Activated CD4-positive, alpha-beta T cell treated with anti-CD3 and anti-CD28 coated beads, Interleukin-2, Interleukin-4, amounts not matched to agents 100 ng/mL and 50 ng/mL, durations not matched to agents 16 hours and 8 hours (primary cell): ENCODE data around the gene ZNF710.
A peak's percentile ranks its signal among the peaks of the same experiment; 100 is the strongest.

Source experiments
- DNase-seq: peaks from one replicate; pipeline ENCODE4 v3.0.0-alpha.2; 2020; ENCODE audit warnings: low spot score

Gene ZNF710

GRCh38 chr15:90080818-90081393 is 79.8 kb downstream of the ZNF710 start:
- no peak for DNase-seq

GRCh38 chr15:90082140-90082715 is 81.1 kb downstream of the ZNF710 start:
- DNase-seq = no peak

DNA sequence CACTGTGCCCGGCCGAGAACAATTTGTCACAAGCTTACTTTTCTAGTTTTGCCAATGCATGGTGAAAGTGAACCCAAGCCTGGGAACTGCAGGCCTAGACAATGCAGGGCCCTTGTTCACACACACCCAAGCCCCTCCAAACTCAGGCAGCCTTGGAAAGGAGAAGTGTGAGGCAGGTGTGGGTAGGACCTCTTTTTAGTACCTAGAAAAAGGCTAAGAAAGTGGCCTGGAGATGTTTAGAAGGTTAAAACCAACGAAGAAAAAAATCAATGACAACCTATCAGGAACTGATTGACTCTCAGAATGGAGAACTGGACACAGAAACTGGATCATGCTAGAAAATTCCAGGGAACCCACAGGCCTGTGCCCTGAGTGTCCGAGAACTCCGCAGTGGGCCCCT is 82.3 kb downstream of the ZNF710 start:
- DNase-seq = no peak

DNA sequence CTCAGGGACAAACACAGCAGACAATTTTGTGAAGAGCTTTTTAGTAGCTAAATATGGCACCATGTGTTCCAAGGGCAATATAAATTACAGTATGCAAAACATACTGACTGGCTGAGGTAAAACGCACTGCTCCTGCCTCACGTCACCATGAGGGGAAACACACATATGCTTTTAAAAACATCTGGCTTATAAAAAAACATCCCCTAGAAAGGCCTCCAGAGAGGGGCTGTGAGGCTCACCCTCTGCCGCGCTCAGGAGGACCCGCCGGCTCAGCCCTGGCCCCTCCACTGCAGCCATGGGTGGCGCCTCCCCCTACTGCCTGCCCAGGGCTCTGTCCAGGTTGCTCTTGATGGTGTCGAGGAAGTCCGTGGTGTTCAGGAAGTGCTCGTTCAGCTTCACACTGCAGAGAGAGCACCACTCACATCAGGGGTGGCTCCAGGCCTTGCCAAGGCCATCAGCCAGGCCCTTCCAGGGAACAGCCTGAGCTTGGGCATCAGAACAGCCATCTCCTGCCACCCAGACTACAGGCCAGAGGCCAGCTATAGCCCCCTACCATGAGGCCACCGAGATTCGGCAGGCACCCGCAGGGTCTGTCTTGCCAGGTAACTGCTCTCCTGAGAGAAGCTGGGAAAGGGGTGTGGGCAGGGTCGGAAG is 83.0 kb downstream of the ZNF710 start:
- no peak for DNase-seq

- no peak for DNase-seq
These were observed 83.8 kb downstream of the ZNF710 start for GRCh38 chr15:90084876-90085423.

DNA sequence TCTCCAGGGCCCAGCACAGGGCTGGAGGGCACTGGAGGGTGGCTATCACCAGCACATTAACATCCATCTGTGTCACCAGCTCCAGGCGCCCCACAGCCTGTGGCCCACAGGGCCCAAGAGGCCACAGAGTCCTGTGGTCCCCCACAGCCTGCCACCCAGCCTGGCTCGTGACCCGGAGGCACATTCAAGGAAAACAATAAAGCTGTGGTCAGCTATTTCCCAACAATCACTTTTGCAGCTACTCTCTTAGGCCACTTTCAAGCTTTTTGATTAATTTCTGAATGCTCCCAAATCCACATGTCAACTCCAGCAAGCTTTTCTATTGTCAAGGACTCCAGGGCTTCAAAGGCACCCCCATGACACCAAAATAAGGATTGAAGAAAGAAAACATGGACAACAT is 84.4 kb downstream of the ZNF710 start:
- DNase-seq = no peak

- DNase-seq = peak; percentile 59
These were observed 85.7 kb downstream of the ZNF710 start for GRCh38 chr15:90086868-90087268.

DNA sequence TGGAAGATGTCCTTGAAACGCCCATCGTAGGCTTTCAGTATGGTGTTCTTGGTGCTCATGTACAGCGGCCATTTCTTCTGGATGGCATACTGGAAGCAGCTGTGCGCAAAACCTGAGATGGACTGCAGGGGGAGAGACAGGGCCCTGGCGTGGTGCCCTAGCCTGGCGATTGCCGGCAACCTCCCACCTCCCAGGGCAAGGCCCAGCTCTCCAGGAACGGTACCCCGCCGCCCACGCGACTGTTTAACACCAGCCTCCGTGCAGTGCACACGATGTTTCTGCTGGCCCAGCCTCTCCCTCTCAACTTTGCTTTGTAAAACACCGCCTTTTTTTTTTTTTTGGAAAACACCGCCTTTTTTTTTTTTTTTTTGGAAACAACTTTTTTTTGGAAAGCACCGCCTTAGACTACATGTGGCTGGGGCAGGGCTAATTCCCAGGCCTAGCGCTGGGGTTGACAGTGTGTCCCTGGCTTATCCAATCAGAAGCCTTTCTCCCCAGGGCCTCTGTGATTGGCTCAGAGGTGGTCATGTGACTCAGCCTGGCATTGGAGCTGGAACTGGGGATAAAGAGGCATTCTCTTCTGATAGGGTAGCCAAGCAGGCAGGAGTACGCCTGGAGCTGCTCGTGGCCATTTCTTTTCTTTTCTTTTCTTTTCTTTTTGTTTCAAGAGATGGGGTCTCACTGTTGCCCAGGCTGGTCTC is 86.5 kb downstream of the ZNF710 start:
- peak; percentile 33 for DNase-seq

- DNase-seq = no peak
These were observed 89.2 kb downstream of the ZNF710 start for GRCh38 chr15:90090226-90090848.

DNA sequence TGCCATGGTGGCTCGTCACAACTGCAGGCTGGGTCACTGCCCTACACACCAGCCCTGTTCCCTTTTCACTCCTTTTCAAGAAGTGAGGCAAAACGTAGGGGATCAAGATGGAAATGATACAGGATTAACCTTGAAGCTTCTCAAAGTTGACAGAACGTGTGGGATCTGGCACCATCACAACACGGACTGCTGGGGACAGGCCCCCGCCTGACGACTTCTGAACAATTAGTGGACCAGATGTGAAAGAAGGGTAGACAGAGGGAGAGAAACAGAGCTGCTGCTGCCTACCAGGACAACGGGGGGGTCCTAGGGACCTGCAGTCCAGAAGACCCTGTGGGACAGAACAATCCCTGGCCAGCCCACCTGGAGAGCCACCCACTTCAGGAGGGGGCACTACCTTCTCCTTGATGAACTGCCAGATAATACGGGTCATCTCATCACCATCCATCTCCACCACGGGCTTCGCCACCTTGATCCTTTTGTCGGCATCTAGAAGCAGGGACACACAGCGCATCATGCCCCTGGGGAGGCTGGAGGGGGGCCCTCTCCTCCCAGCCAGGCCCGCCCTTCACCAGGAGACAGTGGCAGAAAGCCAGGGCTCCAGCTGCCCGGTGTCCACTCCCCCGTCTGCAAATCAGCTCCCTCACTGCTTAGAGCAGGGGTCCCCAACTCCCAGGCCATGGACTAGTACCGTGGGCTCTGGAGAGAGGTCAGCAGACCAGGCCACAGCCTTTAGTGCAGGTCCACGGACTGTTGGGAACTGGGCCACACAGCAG is 90.2 kb downstream of the ZNF710 start:
- DNase-seq = no peak

- peak; percentile 63 for DNase-seq
These were observed 94.4 kb downstream of the ZNF710 start for GRCh38 chr15:90095521-90095959.

DNA sequence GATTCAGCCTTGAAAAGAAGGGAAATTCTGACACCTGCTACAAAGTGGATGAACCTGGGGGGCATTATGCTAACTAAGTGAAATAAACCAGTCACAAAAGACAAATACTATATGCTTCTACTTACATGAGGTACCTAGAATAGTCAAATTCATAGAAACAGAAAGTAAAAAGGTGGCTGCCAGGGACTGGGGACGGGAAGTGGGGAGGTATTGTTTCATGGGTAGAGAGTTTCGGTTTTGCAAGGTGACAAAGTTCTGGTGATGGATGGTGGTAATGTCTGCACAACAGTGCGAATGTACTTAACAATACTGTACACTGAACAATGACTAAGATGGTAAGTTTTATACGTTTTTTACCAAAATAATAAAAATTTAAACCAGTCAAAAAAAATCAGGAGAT is 96.4 kb downstream of the ZNF710 start:
- peak; percentile 91 for DNase-seq

- DNase-seq = peak; percentile 46
These were observed 98.1 kb downstream of the ZNF710 start for GRCh38 chr15:90099072-90099867.

DNA sequence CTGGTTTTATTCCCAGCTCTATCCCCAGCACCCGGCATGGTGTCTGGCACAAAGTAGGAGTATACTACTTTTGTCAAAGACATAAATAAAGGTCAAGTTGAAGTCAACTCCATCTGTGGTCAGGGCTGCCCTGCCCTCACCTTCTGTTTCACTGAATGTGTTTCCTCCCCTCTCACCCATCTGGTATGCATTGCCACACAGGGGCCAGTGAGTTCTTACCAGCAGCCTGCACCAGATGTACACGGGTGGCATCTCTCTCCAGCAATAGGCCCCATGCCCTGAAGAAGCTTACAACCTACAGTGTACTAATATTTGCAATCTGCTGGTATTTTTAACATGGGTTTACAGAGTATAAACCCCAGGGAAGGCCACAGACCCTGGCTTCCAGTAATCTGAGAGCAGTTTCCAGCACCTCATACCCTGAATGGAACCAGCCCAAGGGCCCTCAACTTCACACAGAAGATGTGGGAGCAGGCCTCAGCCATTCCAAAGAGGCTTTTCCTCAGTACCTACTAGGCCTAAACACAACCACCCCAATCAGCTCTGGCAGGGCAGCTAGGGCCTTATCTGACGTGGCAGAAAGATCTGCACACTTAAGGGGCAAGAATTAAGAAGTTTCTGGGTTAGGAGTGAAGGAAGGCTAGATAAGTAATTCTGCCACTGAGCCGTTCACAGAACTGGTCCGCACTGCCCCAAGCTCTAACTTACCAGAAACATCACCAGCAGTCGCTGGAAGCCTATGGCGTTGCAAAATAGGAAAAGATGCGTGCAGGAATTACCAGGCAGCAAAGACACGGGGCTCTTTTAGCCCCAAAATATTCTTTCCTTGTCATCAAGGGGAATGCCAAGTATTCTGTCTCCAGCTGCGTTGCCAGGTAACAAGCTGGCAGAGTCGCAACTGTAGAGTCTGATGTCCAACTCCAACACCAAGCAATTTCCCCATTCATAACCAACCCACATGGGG is 99.0 kb downstream of the ZNF710 start:
- peak; percentile 26 for DNase-seq

DNA sequence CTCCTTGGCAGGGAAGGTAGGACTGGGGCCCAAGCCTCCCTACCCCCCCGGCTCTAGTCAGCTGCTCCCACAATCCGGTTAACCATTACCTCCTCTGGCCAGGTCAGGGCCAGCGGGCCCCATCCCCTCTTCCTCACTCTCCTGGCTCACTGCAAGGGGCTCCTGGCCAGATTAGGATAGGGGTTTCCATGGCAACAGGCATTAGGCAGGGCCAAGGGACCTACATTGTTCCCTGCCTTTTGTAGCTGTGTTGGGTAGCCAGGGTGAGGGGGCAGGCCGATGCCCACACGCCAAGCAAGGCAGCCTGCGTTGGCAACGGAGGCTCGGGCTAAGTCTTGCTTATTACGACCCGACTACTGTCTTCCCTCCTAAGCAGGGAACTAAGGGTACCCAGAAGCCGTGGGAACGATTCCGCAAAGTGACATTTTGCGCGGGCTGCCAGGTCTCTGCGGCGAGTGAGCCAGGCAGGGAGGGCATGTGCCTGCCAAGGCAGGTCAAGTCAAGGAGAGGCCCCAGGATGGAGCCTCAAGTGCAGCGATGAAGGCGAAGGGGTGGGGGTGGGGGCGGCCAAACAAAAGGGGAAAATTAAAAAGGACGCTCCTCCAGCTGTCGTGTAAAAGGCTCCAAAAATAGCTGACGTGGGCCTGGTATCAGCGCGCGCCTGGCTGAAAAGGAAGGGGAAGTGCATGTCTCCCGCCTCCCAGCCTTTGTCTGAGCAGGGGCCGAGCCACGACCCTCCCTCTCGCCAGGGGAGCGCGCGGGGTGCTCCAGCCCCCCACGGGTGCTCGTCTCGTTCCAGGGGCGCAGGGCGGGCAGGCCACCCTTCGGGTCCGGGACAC is 100.2 kb downstream of the ZNF710 start:
- peak; percentile 30 for DNase-seq

GRCh38 chr15:90101969-90102890 is 101.1 kb downstream of the ZNF710 start, which contains the start of gene IDH2:
Gene IDH2, minus strand, starts transcription at chr15:90102468. Its CDS starts 78 bp downstream, at chr15:90102390.
- DNase-seq = peak; percentile 67

GRCh38 chr15:90103701-90104329 is 102.7 kb downstream of the ZNF710 start:
- DNase-seq = no peak
